Esophagus muscularis mucosa (tissue), 4 donors: ENCODE data around the gene PRF1. TPM values are rescaled to one million over a fixed set of nuclear protein-coding genes. Genes with fewer than 3 reads are reported as not detected.

ENCODE experiments used
- DNase-seq: peaks from one replicate; pipeline ENCODE4 v3.0.0-alpha.2; 2017; ENCODE audit errors: extremely low spot score
- H3K27ac ChIP-seq, 4 donors: fragments of 200-600 bp; sonication (generic); replicated peaks in 1 of 4; 1 replicate in 3 of 4; 2 replicates in 1 of 4; pipeline ENCODE4 v1.5.1; 2016 to 2019; ENCODE audit warnings: mild to moderate bottlenecking in 1 of 4
- H3K27me3 ChIP-seq, 4 donors: fragments of 200-600 bp; sonication (generic); one replicate each; pipeline versions ENCODE4 v1.5.1 to v1.6.0; 2016 to 2019
- H3K36me3 ChIP-seq, 4 donors: fragments of 200-600 bp; sonication (generic); one replicate each; pipeline ENCODE4 v1.5.1; 2016 to 2019
- H3K4me1 ChIP-seq, 4 donors: fragments of 200-600 bp; sonication (generic); one replicate each; pipeline ENCODE4 v1.5.1; 2016 to 2019
- H3K4me3 ChIP-seq, 4 donors: fragments of 200-600 bp; sonication (generic); 1 replicate in 2 of 4; 2 replicates in 2 of 4; pipeline ENCODE4 v1.5.1; 2016 to 2019; ENCODE audit warnings: mild to moderate bottlenecking in 4 of 4, moderate library complexity in 1 of 4
- H3K9me3 ChIP-seq, 4 donors: fragments of 200-600 bp; sonication (generic); 1 replicate in 3 of 4; 2 replicates in 1 of 4; pipeline ENCODE4 v1.5.1; 2016 to 2019
- CTCF ChIP-seq, 3 experiments: fragments of 200-600 bp in 2 of 3; fragments of 450-650 bp in 1 of 3; sonication (generic) in 2 of 3; IDR thresholded peaks; one replicate each; pipeline ENCODE4 v1.5.1; 2017 to 2019; ENCODE audit warnings: antibody characterized with exemption in 3 of 3, mild to moderate bottlenecking in 2 of 3, moderate library complexity in 1 of 3
- EP300 ChIP-seq: sonication (generic); formaldehyde crosslinking; IDR thresholded peaks from one replicate; pipeline ENCODE4 v1.6.1; 2017; ENCODE audit warnings: antibody characterized with exemption
- POLR2A ChIP-seq: fragments of 450-650 bp; IDR thresholded peaks from one replicate; pipeline ENCODE4 v1.6.1; 2017; ENCODE audit warnings: antibody characterized with exemption, moderate library complexity, mild to moderate bottlenecking, low read depth
- POLR2AphosphoS5 ChIP-seq, 2 donors: sonication (generic); formaldehyde crosslinking; IDR thresholded peaks; one replicate each; pipeline ENCODE4 v1.6.1; 2017; ENCODE audit warnings: antibody characterized with exemption in 2 of 2
- WGBS: methylation state at CpG from one replicate; pipeline ENCODE4 v1.1.5; 2018; 5-methylcytosine and 5-hydroxymethylcytosine counted together
- intact Hi-C: fragments of 100-400 bp; cut with DNase I; formaldehyde crosslinking; loops from one replicate; pipeline ENCODE4 v1.15.1; 2023
- total RNA-seq, 4 donors: library from RNA; depleted of rRNA; stranded (reverse); fragments of >200 nt; gene quantifications; one replicate each; pipeline versions ENCODE4 v1.1.0 to v1.2.1, GENCODE V29; 2016

Gene PRF1
- total RNA-seq, 4 donors from 2014 or later, result 1.2 to 15.2 (median 2.4) TPM

- 87% methylated on average over 16 of the region's 16 CpGs for WGBS
- intact Hi-C loops, result no loop called here
- DNase-seq, result no peak
Observed at GRCh38 chr10:70571636-70572439, 30.7 kb downstream of the PRF1 start.

GRCh38 chr10:70571236-70571635 is 31.3 kb downstream of the PRF1 start:
- Histone ChIP-seq H3K4me1 (peaks cover 9 to 11% (median 10%) of the 10 kb centered on the region in 4 donors), H3K27me3 (no peaks in the 10 kb centered on the region), H3K9me3 (no peaks in the 10 kb centered on the region), H3K4me3 (no peak overlapping the region), H3K27ac (no peak overlapping the region), H3K36me3 (peaks cover 0 to 34% (median 10%) of the 10 kb centered on the region in 4 donors)
- TF ChIP-seq EP300 (no peak), POLR2A (no peak), POLR2AphosphoS5 (IDR thresholded peaks at IDR 0.05) (no peak), CTCF (IDR thresholded peaks at IDR 0.05) (no peak)
- no peak for DNase-seq
- 75% methylated on average over 4 of the region's 4 CpGs for WGBS
- intact Hi-C loops, result no loop called here

More at GRCh38 chr10:70571636-70572439, 30.7 kb downstream of the PRF1 start:
- Histone ChIP-seq H3K27ac (no peak overlapping the region), H3K4me1 (peaks cover 15 to 16% (median 16%) of the 10 kb centered on the region in 4 donors), H3K27me3 (no peaks in the 10 kb centered on the region), H3K9me3 (no peaks in the 10 kb centered on the region), H3K4me3 (no peak overlapping the region), H3K36me3 (peaks cover 0 to 28% (median 5%) of the 10 kb centered on the region in 4 donors)
- TF ChIP-seq POLR2A (no peak), CTCF (IDR thresholded peaks at IDR 0.05) (no peak), EP300 (no peak), POLR2AphosphoS5 (IDR thresholded peaks at IDR 0.05) (no peak)

- Histone ChIP-seq H3K36me3 (peaks cover 0 to 57% (median 19%) of the 10 kb centered on the region in 4 donors), H3K4me3 (no peak overlapping the region), H3K27ac (no peak overlapping the region), H3K27me3 (no peaks in the 10 kb centered on the region), H3K4me1 (peaks cover 0 to 5% (median 0%) of the 10 kb centered on the region in 4 donors), H3K9me3 (no peaks in the 10 kb centered on the region)
- intact Hi-C loops, result no loop called here
- WGBS, result 96% methylated on average over 6 of the region's 7 CpGs
- DNase-seq, result no peak
- TF ChIP-seq POLR2A, result no peak
Observed at GRCh38 chr10:70568781-70569495, 33.6 kb downstream of the PRF1 start.

- Histone ChIP-seq H3K9me3 (no peaks in the 10 kb centered on the region), H3K4me3 (no peak overlapping the region), H3K27me3 (no peaks in the 10 kb centered on the region), H3K4me1 (peaks cover 0 to 5% (median 2%) of the 10 kb centered on the region in 4 donors), H3K36me3 (peaks cover 0 to 58% (median 19%) of the 10 kb centered on the region in 4 donors), H3K27ac (no peak overlapping the region)
- no peak for TF ChIP-seq POLR2AphosphoS5 (IDR thresholded peaks at IDR 0.05)
- no peak for TF ChIP-seq POLR2A
- no peak for TF ChIP-seq EP300
- TF ChIP-seq CTCF (IDR thresholded peaks at IDR 0.05), result no peak
- intact Hi-C loops, result no loop called here
- 92% methylated on average over 3 of the region's 3 CpGs for WGBS
- DNase-seq, result no peak
Observed at GRCh38 chr10:70568113-70568512, 34.4 kb downstream of the PRF1 start.

- 84% methylated on average over 4 of the region's 4 CpGs for WGBS
- TF ChIP-seq POLR2AphosphoS5 (IDR thresholded peaks at IDR 0.05), result no peak
- TF ChIP-seq EP300, result no peak
- TF ChIP-seq CTCF (IDR thresholded peaks at IDR 0.05), result no peak
- TF ChIP-seq POLR2A, result no peak
- H3K27me3 ChIP-seq, result no peaks in the 10 kb centered on the region
- H3K36me3 ChIP-seq, result peaks cover 0 to 58% (median 19%) of the 10 kb centered on the region in 4 donors
- DNase-seq, result no peak
- H3K27ac ChIP-seq, result no peak overlapping the region
- no peak overlapping the region for H3K4me3 ChIP-seq
- intact Hi-C loops, result no loop called here
- H3K9me3 ChIP-seq, result no peaks in the 10 kb centered on the region
- H3K4me1 ChIP-seq, result peaks cover 0 to 7% (median 3%) of the 10 kb centered on the region in 4 donors
Observed at GRCh38 chr10:70567603-70568002, 34.9 kb downstream of the PRF1 start.
